Retinal pigment epithelial cell (primary cell): ENCODE data around the gene GRIN1.

Experiments used
- DNase-seq: peaks from one replicate; pipeline ENCODE4 v3.0.0-alpha.2; 2010; ENCODE audit warnings: low read depth
- H3K4me3 ChIP-seq: 2 replicates; pipeline ENCODE4 v1.5.1; 2011; ENCODE audit warnings: mild to moderate bottlenecking, low read length, control low read depth, moderate library complexity
- CTCF ChIP-seq: conservative IDR thresholded peaks from 2 replicates; pipeline ENCODE4 v1.5.1; 2011; ENCODE audit warnings: low read depth, low read length, control low read depth, inconsistent platforms

GRIN1 gene

GRCh38 chr9:137216188-137216965 lies 77.4 kb downstream of the GRIN1 start:
- TF ChIP-seq CTCF, result no peak
- H3K4me3 ChIP-seq, result no peak overlapping the region
- no peak for DNase-seq

- no peak for DNase-seq
- TF ChIP-seq CTCF, result no peak
- no peak overlapping the region for H3K4me3 ChIP-seq
Measured at GRCh38 chr9:137217276-137218211, 78.6 kb downstream of the GRIN1 start.

- no peak overlapping the region for H3K4me3 ChIP-seq
- DNase-seq, result no peak
- TF ChIP-seq CTCF, result no peak
Measured at GRCh38 chr9:137218212-137218753, 79.3 kb downstream of the GRIN1 start.
